PFSK-1 (cell line): ENCODE data around the gene PSRC1.

Source experiments
- FOXP2 ChIP-seq: optimal IDR thresholded peaks from 2 replicates; pipeline ENCODE3; 2011; ENCODE audit warnings: borderline replicate concordance, control low read depth, inconsistent platforms; ENCODE audit not compliant: insufficient read depth; ENCODE audit errors: extremely low read length, extremely low read depth
- POLR2AphosphoS5 ChIP-seq: IDR thresholded peaks from 2 replicates; pipeline ENCODE4 v1.6.1; 2012; ENCODE audit warnings: low read depth, mild to moderate bottlenecking, control low read depth, low read length, moderate library complexity
- REST ChIP-seq, 2 experiments: IDR thresholded peaks; 2 replicates each; pipeline versions ENCODE4 v1.6.1 to v1.8.0; 2011 to 2012; ENCODE audit warnings: low read depth in 2 of 2, low read length in 2 of 2, control low read depth in 1 of 2, inconsistent platforms in 1 of 2, mild to moderate bottlenecking in 1 of 2, moderate library complexity in 1 of 2; ENCODE audit not compliant: insufficient read depth in 1 of 2
- SIN3A ChIP-seq: IDR thresholded peaks from 2 replicates; pipeline ENCODE4 v1.6.1; 2012; ENCODE audit warnings: mild to moderate bottlenecking, low read length, moderate library complexity, borderline replicate concordance; ENCODE audit not compliant: insufficient read depth
- TAF1 ChIP-seq: IDR thresholded peaks from 2 replicates; pipeline ENCODE4 v1.6.1; 2012; ENCODE audit warnings: low read length, control low read depth, borderline replicate concordance; ENCODE audit not compliant: insufficient read depth

PSRC1 gene

GRCh38 chr1:109261006-109261405, 21.9 kb downstream of the PSRC1 start:
- TF ChIP-seq FOXP2 = no peak
- TF ChIP-seq POLR2AphosphoS5 = no peak
- no peak for TF ChIP-seq REST (IDR thresholded peaks at IDR 0.05; ENCODE audit: insufficient read depth in 1 of 2, low read depth in 2 of 2, low read length in 2 of 2)
- TF ChIP-seq SIN3A = no peak
- TF ChIP-seq TAF1 = no peak

GRCh38 chr1:109259674-109260557, 23.0 kb downstream of the PSRC1 start:
- TF ChIP-seq SIN3A = no peak
- TF ChIP-seq POLR2AphosphoS5 = no peak
- no peak for TF ChIP-seq TAF1
- TF ChIP-seq REST (IDR thresholded peaks at IDR 0.05; ENCODE audit: insufficient read depth in 1 of 2, low read depth in 2 of 2, low read length in 2 of 2) = no peak
- no peak for TF ChIP-seq FOXP2

GRCh38 chr1:109258481-109259466, 24.2 kb downstream of the PSRC1 start:
- TF ChIP-seq SIN3A (no peak), FOXP2 (no peak), TAF1 (no peak), POLR2AphosphoS5 (no peak), REST (IDR thresholded peaks at IDR 0.05; ENCODE audit: insufficient read depth in 1 of 2, low read depth in 2 of 2, low read length in 2 of 2) (no peak)

- TF ChIP-seq FOXP2 = no peak
- no peak for TF ChIP-seq TAF1
- no peak for TF ChIP-seq REST (IDR thresholded peaks at IDR 0.05; ENCODE audit: insufficient read depth in 1 of 2, low read depth in 2 of 2, low read length in 2 of 2)
- no peak for TF ChIP-seq POLR2AphosphoS5
- TF ChIP-seq SIN3A = no peak
Measured at GRCh38 chr1:109257682-109258421, 25.1 kb downstream of the PSRC1 start.
